ENCODE measurements around the gene CLDN1. TPM values are rescaled to one million over a fixed set of nuclear protein-coding genes. Genes with fewer than 3 reads are reported as not detected.
A peak's percentile ranks its signal among the peaks of the same experiment; 100 is the strongest.

CLDN1 gene
- total RNA-seq, 1 donor = 14.2 TPM

DNA sequence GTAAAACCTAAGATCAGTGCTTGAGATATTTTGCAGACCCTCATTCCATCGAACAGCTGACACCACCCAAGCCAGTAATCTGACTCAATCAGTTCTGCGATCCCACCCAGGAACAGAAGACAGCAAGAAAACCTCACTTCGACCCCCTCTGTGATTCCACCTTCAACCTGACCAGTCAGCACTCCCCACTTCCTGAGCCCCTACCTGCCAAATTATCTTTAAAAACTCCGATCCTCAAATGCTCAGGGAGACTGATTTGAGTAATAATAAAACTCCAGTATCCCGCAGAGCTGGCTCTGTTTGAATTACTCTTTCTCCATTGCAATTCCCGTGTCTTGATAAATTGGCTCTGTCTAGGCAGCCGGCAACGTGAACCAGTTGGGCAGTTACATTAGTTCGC is 40.0 kb upstream of the CLDN1 start:
- DNase-seq (ENCODE audit: low read depth) = no peak
- TF ChIP-seq, protein P1, sequence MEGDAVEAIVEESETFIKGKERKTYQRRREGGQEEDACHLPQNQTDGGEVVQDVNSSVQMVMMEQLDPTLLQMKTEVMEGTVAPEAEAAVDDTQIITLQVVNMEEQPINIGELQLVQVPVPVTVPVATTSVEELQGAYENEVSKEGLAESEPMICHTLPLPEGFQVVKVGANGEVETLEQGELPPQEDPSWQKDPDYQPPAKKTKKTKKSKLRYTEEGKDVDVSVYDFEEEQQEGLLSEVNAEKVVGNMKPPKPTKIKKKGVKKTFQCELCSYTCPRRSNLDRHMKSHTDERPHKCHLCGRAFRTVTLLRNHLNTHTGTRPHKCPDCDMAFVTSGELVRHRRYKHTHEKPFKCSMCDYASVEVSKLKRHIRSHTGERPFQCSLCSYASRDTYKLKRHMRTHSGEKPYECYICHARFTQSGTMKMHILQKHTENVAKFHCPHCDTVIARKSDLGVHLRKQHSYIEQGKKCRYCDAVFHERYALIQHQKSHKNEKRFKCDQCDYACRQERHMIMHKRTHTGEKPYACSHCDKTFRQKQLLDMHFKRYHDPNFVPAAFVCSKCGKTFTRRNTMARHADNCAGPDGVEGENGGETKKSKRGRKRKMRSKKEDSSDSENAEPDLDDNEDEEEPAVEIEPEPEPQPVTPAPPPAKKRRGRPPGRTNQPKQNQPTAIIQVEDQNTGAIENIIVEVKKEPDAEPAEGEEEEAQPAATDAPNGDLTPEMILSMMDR (IDR thresholded peaks at IDR 0.05; ENCODE audit: insufficient read depth, low read depth, low read length) = no peak

DNA sequence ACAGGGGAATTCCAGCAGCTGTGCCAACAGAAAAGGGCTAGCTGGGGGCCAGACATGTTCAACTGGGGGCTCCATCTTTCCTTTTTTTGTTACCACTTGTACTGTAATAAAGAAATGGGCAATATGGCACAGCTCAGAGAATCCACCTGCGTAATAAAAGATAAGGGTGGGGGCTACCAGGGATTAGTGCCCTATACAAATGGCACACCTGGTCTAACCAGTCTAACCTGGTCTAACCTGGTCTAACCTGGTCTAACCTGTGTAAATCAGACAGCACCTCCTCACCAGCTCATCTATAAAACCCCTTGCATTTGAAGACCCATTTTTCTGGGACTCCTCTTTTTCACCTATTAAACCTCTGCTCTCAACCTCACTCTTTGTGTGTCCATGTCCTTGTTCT is 39.5 kb upstream of the CLDN1 start:
- TF ChIP-seq, protein P1 (IDR thresholded peaks at IDR 0.05; ENCODE audit: insufficient read depth, low read depth, low read length) = no peak
- no peak for DNase-seq (ENCODE audit: low read depth)
- H3K4me3 ChIP-seq (ENCODE audit: low read depth, low read length) = no peak overlapping the region

More for the DNA sequence above, 40.0 kb upstream of the CLDN1 start:
- H3K4me3 ChIP-seq (ENCODE audit: low read depth, low read length) = no peak overlapping the region

DNA sequence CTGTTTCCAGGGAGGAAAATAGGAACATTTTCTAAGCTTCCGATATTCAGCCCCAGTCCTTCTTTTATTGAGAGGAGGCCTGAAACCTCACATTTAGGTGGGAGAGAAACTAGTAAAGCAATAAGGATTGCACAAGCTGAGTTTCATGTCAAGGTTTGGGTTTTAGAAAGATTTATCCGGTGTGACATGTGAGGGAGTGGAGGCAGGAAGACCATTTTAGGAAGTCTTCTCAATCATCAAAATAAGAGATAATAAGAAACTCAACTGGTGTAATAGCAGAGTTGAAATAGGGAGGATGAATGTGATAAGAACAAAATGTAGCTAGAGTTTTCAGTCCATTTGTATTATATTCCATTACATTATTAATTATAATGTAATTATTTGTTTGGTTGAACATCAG is 38.0 kb upstream of the CLDN1 start:
- TF ChIP-seq, protein P1 (IDR thresholded peaks at IDR 0.05; ENCODE audit: insufficient read depth, low read depth, low read length) = no peak
- H3K4me3 ChIP-seq (ENCODE audit: low read depth, low read length) = no peak overlapping the region
- DNase-seq (ENCODE audit: low read depth) = no peak

DNA sequence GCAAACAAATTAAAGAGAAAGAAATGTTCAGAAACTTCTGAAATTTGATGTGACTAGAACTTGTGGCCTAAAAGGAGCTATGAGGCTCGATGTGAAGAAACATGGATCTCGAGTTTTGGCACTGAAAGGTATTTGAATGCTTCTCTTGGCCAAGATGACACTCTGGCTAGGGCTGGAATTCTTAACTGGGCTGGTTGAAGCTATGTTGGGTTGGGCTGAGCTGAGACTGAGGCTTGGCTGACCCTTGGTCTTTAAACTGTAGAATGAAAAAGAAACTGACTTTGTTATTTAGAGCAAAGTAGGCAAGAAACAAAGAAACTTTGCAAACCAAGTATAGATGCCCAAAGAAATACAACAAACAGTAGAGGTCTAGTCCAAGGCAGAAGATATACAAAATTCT is 37.6 kb upstream of the CLDN1 start:
- H3K4me3 ChIP-seq (ENCODE audit: low read depth, low read length) = no peak overlapping the region
- TF ChIP-seq, protein P1 (IDR thresholded peaks at IDR 0.05; ENCODE audit: insufficient read depth, low read depth, low read length) = no peak
- DNase-seq (ENCODE audit: low read depth) = no peak

DNA sequence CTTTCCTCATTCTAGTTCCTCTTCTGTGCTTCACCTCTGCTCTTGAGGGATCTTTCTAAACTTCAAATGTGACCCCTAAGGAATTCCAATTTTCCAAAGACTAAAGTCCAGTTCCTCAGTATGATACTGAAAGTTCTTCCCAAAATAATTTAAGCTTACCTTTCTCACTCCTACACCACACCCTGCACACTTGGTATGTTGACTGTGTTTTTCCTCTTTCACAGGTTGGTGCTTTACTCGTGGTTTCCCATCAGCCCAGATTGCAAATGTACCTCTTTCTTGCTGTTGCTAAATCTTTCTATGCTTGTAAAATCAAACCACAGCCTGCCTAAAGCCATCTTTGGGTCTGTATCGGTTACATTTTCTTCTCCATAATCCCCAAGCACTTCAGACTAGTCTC is 35.2 kb upstream of the CLDN1 start:
- H3K4me3 ChIP-seq (ENCODE audit: low read depth, low read length) = no peak overlapping the region
- TF ChIP-seq, protein P1 (IDR thresholded peaks at IDR 0.05; ENCODE audit: insufficient read depth, low read depth, low read length) = no peak
- DNase-seq (ENCODE audit: low read depth) = peak; percentile 85

DNA sequence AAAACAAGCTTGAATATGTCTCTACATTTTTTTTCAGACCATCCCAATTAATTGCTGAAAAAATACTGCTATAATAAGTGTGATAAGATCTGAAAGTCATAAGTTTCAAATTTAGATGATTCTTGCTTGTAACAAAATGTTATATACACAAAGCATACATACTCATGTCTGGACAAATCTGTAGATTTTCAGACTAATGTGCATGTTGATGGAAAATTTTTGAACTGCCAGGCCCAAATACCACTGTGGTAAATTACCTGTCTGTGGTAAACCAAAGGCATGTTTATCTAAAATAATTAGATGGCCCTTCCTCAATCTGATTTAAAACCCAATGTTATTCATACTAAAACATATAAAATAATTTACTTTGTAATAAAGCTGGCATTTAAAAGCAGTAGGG is 34.0 kb upstream of the CLDN1 start:
- DNase-seq (ENCODE audit: low read depth) = no peak
- H3K4me3 ChIP-seq (ENCODE audit: low read depth, low read length) = no peak overlapping the region
- TF ChIP-seq, protein P1 (IDR thresholded peaks at IDR 0.05; ENCODE audit: insufficient read depth, low read depth, low read length) = no peak

DNA sequence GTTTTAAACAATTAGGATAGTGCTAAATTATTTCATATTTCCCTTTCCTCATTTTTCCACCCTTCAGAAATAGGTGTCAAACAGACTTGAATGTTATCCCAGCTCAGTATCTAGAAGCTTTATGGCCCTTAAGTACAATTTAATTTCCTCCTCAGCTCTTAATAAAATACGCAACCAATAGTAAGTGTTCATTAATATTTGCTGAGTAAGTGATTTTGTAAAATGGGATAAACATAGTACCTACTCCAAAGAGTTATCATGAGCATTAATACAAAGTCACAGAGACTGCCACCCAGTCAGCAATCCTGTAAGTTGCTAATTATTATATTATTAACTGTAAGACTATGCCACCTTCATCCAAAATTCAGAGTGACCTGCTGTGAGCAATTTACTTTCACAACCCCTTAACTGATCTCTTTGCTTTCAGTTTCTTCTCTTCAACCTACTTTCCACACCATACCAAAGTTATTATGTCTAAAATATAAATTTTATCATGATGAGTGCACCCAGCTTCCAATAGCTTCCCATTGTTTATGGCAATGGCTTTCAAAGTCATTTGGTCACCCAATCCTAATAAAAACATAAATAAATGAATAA is 30.7 kb upstream of the CLDN1 start:
- H3K4me3 ChIP-seq (ENCODE audit: low read depth, low read length) = no peak overlapping the region
- DNase-seq (ENCODE audit: low read depth) = no peak
- TF ChIP-seq, protein P1 (IDR thresholded peaks at IDR 0.05; ENCODE audit: insufficient read depth, low read depth, low read length) = no peak

Data from fibroblast of villous mesenchyme (primary cell).